AG09309 (cell line): ENCODE measurements around the gene TRAPPC12.

ENCODE experiments used
- DNase-seq: peaks from one replicate; pipeline ENCODE4 v3.0.0-alpha.2; 2010; ENCODE audit warnings: low read depth
- H3K4me3 ChIP-seq: 2 replicates; pipeline ENCODE4 v1.5.1; 2011; ENCODE audit warnings: mild to moderate bottlenecking, low read depth, low read length, moderate library complexity; ENCODE audit not compliant: control insufficient read depth
- CTCF ChIP-seq: IDR thresholded peaks from 2 replicates; pipeline ENCODE4 v1.5.1; 2011; ENCODE audit warnings: mild to moderate bottlenecking, low read depth, low read length, inconsistent platforms; ENCODE audit not compliant: insufficient read depth, control insufficient read depth; ENCODE audit errors: missing control alignments

Gene TRAPPC12

GRCh38 chr2:3472296-3472695 is 92.8 kb downstream of the TRAPPC12 start:
- H3K4me3 ChIP-seq = no peak overlapping the region
- DNase-seq = no peak
- no peak for TF ChIP-seq CTCF

GRCh38 chr2:3472966-3473365 is 93.5 kb downstream of the TRAPPC12 start:
- H3K4me3 ChIP-seq = no peak overlapping the region
- TF ChIP-seq CTCF = no peak
- DNase-seq = no peak

GRCh38 chr2:3475771-3476170 is 96.3 kb downstream of the TRAPPC12 start:
- no peak for TF ChIP-seq CTCF
- H3K4me3 ChIP-seq = no peak overlapping the region
- DNase-seq = no peak

- no peak for DNase-seq
- H3K4me3 ChIP-seq = no peak overlapping the region
- no peak for TF ChIP-seq CTCF
These were observed 97.0 kb downstream of the TRAPPC12 start for GRCh38 chr2:3476321-3476984.

GRCh38 chr2:3476985-3477327 is 97.5 kb downstream of the TRAPPC12 start:
- TF ChIP-seq CTCF = no peak
- no peak for DNase-seq
- no peak overlapping the region for H3K4me3 ChIP-seq

GRCh38 chr2:3478846-3479385 is 99.4 kb downstream of the TRAPPC12 start:
- TF ChIP-seq CTCF = no peak
- no peak overlapping the region for H3K4me3 ChIP-seq
- DNase-seq = no peak
